HG03460 (cell line): ENCODE results near the gene ZNF384.

Experiments used
- ATAC-seq: cut with Tn5 transposase; IDR thresholded peaks from one replicate; pipeline ENCODE4 v1.9.1; 2021; ENCODE audit not compliant: unreplicated experiment

Gene ZNF384

DNA sequence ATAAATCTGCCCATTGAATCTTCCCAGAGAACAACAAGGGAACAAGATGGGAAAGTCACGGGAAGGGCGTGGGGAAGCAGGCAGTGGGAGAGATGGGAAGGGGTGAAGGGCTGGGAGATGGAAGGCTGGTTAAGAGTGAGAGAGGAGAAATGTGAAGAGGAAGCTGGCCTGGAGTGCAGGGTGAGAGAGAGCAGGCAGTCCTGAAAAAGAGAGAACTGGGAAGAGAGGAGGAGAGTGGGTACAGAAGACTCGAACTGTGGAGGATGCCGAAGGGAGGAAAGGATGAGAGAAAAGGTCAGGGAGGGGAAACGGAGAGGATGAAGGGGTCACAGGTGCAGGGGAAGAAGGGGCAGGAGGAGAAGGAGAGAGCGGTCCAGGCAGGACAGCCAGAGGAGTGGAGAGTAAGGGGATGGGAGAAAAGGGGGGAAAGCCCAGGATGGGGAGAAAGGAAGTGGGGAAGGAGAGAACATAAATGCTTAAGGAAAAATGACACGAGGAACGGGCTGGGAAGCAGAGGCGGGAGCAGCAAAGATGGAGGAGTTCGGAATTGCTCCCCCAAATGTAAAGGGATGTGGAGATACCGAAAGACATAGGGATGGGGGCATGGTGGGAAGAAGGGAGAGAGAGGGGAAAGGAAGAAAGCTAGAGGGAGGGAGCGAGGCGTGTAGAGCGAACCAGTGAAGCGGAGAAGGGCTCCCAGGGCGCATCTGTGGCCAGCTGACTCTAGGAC lies 10.2 kb upstream of the ZNF384 start:
- no peak for ATAC-seq

GRCh38 chr12:6698352-6699046 lies 9.3 kb upstream of the ZNF384 start:
- no peak for ATAC-seq

GRCh38 chr12:6697584-6698351 lies 8.6 kb upstream of the ZNF384 start:
- ATAC-seq = no peak

DNA sequence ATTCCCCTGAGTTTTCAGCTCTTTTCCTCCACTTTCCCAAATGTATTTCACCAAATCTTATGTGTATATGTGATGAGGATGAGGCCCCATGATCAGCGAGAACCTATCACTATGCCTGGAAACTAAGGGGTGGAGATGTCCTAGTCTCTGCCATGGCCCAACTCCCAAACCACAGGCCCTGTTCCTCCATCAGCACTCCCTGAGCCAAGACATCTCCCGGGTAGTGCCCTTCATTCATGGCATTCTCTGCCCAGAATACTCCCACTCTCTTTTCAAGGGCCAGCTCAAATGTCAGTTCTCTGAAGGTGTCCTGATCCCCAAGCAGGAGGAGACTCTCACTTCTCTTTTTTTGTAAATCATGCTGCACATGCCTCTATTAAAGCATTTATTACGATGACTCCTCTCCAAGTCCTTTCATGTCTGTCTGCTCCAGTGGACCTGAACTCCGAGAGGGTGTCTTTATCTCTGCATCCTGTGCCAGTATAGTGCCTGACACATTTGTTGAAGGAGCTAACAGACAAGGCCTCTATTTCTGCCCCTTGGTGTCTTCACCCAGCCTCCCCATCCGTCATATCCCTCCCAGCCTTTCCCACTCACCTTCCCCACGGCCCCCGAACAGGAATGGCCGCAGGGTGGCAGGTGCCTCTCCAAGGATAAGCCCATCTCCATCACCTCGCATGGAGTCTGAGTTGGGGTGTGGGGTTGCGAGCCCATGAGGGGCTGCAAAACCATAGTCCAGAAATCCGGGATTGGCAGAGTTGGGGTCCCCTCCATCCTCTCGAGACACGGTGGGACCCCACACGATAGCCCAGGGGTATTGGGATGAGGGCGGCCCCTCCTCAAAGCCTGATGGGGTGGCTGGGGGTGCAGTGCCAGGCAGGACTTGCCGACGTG lies 7.8 kb upstream of the ZNF384 start:
- no peak for ATAC-seq

DNA sequence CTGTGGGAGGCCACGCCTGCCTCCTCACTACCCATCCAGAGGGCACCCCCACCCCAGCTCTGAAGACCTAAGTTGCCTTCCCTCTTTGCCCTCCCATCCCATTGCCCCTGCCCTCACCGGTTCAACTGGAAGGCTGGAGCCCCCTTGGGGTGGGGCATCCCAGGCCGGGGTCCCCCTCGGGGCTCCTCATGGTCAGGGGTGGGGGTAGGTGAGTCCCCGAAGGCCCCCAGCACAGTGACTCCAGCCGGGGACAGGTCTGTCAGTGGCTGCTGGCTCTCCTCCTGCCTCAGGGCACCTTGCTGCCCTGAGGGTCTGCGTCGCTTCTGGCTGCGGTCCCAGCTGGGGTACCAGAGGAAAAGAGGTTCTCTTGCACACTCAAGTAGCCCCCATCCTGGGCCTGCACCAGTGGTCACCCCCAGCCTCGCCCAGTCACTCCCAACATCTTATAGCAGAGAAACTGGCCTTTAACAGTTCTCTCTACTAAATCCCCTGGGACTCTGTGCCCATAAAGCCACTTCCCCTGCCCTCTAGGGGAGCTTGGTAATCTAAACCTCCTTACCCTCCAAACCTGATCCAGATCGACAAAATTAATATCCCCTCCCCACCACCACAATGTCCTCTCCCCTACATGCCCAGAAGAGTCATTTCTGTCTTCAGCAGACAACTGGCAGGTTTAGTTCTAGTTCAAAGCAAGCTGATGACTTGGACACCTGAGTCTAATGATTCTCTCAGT lies 6.3 kb upstream of the ZNF384 start:
- ATAC-seq = no peak

- ATAC-seq = no peak
Observed at GRCh38 chr12:6694701-6695100, 5.5 kb upstream of the ZNF384 start.

- ATAC-seq = no peak
Observed at GRCh38 chr12:6693832-6694355, 4.7 kb upstream of the ZNF384 start.

GRCh38 chr12:6692888-6693287 lies 3.7 kb upstream of the ZNF384 start:
- ATAC-seq = no peak

GRCh38 chr12:6691473-6691872 lies 2.3 kb upstream of the ZNF384 start:
- ATAC-seq = no peak

DNA sequence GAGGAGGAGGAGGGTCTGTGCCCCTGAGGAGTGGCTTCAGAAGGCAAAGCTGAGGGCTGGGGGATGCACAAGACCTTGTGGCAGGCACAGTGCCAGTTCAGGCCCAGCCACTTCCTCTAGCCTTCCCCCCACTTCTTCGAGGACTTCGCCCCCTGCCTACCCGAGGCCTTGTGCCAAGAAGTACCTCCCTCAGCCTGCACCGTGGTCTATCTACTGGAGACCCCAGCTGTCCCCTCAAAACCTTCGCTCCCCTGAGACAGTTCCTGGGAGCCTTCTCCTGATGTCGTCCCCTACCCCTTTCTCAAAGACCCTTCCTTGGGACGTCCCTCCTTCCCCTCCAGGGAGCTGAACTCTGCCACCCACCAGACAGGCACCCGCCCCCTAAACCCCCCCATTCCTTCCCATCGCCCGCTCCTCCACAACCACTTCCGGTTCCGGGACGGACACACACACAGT lies 604 bp downstream of the ZNF384 start:
- ATAC-seq = peak; percentile 4

DNA sequence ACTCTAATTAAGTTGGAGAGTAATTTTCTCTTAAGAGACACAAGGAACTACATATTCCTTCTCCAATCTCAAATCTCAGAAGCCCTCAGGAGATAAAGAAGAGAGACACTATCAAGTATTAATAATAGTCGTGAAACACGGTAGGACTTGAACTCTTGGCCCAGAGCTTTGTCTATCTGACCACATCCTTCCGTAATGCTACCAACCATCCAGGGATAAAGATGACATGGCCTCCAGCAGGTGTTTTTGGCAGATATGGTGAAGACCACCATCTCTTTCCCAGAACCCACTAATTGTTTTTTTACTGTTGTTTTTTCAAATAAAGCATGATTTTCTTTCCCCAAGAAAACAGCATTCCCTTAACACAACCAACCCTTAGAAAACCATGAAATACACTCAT lies 3.4 kb downstream of the ZNF384 start:
- ATAC-seq = no peak

- ATAC-seq = no peak
Observed at GRCh38 chr12:6684609-6685008, 4.6 kb downstream of the ZNF384 start.

DNA sequence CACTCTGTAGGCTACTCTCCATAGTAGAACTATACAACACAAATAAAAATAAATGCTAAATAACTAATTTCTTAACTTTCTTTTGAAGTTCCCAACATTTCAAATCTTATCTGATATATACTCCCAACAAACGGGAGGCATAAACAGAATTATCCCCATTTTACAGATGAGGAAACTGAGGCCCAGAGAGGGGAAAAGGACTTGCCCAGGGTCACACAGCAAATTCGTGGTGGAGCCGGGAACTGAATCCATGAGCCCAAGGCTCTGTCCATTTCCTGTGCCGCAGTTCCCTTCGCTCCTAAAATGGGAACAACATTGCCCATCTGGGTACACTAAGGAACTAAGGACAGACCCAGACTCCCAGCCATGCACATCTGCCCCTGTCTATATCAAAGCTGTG lies 12.2 kb downstream of the ZNF384 start:
- ATAC-seq = no peak

GRCh38 chr12:6672143-6672542 lies 17.0 kb downstream of the ZNF384 start:
- ATAC-seq = no peak

DNA sequence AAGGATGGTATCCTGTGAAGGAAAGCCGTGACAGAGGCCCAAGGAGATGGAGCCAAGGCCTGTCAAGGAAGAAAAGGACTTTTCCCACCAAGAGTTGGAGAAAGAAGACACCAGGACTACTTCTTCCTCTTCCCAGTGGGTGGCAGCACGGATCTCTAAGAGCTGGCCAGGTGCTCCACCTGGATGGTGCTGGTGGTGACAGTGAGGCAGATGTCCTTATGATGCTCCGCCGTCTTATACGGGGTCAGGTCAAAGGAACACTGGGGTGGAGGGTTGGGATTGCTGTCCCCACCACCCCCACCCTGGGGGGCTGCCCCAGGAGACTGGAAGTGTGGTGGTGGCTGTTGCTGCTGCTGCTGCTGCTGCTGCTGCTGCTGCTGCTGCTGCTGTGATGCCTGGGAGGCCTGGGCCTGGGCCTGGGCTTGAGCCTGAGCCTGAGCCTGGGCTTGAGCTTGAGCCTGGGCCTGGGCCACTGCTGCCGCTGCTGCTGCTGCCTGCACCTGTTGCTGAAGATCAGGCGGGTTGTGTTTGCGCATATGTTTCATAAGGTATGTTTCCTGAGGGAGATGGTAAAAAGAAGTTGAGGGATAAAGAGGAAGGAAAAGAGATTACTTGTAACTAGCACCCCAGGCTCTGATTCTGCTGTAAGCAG lies 21.5 kb downstream of the ZNF384 start:
- ATAC-seq = no peak

DNA sequence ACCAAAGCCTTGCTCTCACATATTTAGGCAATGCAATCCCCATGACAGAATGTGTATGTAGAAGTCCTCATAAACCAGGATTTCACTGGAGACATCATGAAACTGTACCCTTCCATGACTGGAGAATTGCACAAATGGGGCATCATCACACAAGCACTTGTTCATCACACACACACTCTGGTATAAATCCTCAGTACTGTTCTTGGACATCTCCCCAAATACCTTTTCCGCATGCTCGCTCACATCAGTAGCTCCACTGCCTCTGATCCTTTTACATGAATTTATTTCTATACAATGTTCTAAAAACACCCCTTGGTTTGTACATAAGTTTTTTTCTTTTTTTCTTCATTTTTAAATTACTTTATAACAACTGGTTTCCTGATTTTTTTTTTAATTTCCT lies 23.0 kb downstream of the ZNF384 start:
- no peak for ATAC-seq

DNA sequence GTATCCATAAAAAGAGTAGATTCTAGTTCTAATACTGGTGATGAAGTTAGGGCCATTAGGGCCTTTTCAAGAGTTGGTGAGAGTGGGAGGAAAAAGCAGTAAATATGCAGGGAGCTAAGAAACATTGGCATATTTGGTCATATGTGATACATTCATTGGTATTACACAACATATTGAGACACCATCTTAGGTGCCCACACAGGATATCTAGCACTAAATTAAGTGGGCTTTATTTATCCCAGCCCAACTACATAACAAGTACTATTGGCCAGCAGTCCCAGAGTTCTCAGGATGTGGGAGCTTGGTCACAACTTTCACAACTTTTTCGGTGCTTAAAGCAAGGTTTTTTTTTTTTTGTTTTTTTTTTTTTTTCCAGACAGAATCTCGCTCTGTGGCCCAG lies 24.3 kb downstream of the ZNF384 start:
- no peak for ATAC-seq

GRCh38 chr12:6662906-6663742 lies 26.1 kb downstream of the ZNF384 start, which contains the start of gene ING4:
Gene ING4 (minus strand): TSS chr12:6663119. CDS start chr12:6663101, 18 bp downstream.
- ATAC-seq = peak; percentile 97

DNA sequence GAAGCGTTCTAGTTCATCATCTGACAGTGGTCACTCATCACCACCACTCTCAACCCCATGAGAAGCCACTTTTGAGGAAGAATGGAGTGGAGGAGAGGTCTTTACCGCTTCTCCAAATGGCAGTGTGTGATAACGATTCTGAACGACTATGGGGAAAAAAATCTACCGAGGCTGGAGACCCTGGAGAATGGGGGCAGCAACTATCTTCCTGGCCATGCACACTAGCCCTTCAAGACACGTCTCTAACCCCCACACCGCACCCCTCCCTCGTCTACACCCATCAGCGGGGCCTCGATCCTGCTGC lies 26.6 kb downstream of the ZNF384 start:
- ATAC-seq = peak; percentile 24
